ENCODE data around the gene TRAK2. TPM values are rescaled to one million over a fixed set of nuclear protein-coding genes. Genes with fewer than 3 reads are reported as not detected.
A peak's percentile ranks its signal among the peaks of the same experiment; 100 is the strongest.

The TRAK2 gene
- total and polyA plus RNA-seq, 2 of the 8 experiments (the other 6 are each of a cell fraction or from before 2014, with no cell fraction given), result 4.5 to 15.7 TPM

DNA sequence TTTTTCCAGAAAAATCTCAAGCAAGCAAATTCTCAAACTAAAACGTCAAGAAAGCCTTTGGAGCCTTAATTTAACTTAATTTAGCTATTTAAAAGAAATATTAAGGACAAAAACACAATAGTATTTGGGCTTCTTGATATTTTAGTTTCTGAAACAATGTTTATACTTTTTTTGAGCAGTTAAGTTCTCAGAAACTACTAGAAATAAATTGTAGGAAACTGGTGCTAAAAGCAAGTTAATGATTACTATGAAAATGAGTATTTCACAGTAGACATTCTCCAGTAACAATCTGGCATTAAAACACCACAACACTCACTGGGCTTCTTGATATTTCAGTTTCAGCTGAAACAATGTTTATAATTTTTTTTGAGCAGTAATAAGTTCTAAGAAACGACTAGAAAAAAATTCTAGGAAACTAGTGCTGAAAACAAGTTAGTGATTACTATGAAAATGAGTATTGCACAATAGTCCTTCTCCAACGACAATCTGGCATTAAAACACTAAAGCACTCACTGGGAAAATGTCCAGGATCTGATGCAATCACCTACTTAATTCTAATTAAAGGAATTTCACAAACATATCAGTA lies 45.1 kb downstream of the TRAK2 start:
- Histone ChIP-seq H2BK20ac (ENCODE audit: low read length) (no peak overlapping the region), H3K4me2 (ENCODE audit: insufficient read depth in 1 of 2, low read depth in 2 of 2, low read length in 2 of 2) (no peak overlapping the region), H4K8ac (ENCODE audit: extremely low read depth, insufficient read depth, low read length) (no peak overlapping the region), H4K20me1 (replicated peaks in 1 of 2; ENCODE audit: control insufficient read depth in 1 of 2, insufficient read depth in 2 of 2, low read length in 2 of 2) (peaks cover 0 to 2% of the 10 kb centered on the region in 2 experiments), H3K36me3 (ENCODE audit: control insufficient read depth in 2 of 4, insufficient read depth in 4 of 4, low read length in 3 of 4) (no peaks in the 10 kb centered on the region; a peak in 1 of 8 replicates), H3K27ac (ENCODE audit: low read depth, low read length) (no peak overlapping the region), H3K79me1 (ENCODE audit: low read depth, low read length) (no peaks in the 10 kb centered on the region), H3K4me3 (ENCODE audit: extremely low read depth in 1 of 4, insufficient read depth in 2 of 4, low read depth in 3 of 4, low read length in 4 of 4) (no peak overlapping the region), H4K5ac (ENCODE audit: insufficient read length, low read depth, low read length) (no peak overlapping the region), H3K9ac (replicated peaks in 1 of 4; ENCODE audit: extremely low read depth in 1 of 4, low read depth in 3 of 4, low read length in 3 of 4) (no peak overlapping the region), H2BK120ac (replicated peaks; ENCODE audit: low read depth, low read length) (no peak overlapping the region), H3K27me3 (replicated peaks in 1 of 4; ENCODE audit: control insufficient read depth in 3 of 4, extremely low read depth in 1 of 4, insufficient read depth in 3 of 4, low read length in 3 of 4) (no peaks in the 10 kb centered on the region), H3K4ac (replicated peaks; ENCODE audit: insufficient read length, low read depth, low read length) (no peak overlapping the region), H2AK5ac (ENCODE audit: low read depth, low read length) (no peak overlapping the region), H2BK5ac (ENCODE audit: low read depth, low read length) (no peak overlapping the region), H2BK12ac (ENCODE audit: low read depth, low read length) (no peak overlapping the region), H2AFZ (ENCODE audit: low read length) (no peak overlapping the region), H3K18ac (ENCODE audit: extremely low read depth, low read length) (no peak overlapping the region), H3K23me2 (ENCODE audit: low read depth, low read length) (no peaks in the 10 kb centered on the region), H4K91ac (replicated peaks; ENCODE audit: insufficient read length, low read length) (no peak overlapping the region), H3K56ac (replicated peaks; ENCODE audit: insufficient read length, low read depth, low read length) (no peak overlapping the region), H3K79me2 (ENCODE audit: control insufficient read depth in 1 of 2, insufficient read depth in 2 of 2, low read length in 2 of 2) (no peaks in the 10 kb centered on the region), H3K4me1 (replicated peaks in 1 of 4; ENCODE audit: control insufficient read depth in 3 of 4, insufficient read depth in 4 of 4, low read length in 3 of 4) (no peaks in the 10 kb centered on the region), H3K9me3 (ENCODE audit: insufficient read depth in 2 of 2, low read depth in 1 of 2, low read length in 1 of 2) (no peaks in the 10 kb centered on the region), H3K23ac (ENCODE audit: insufficient read length) (no peak overlapping the region), H2BK15ac (ENCODE audit: low read length) (no peak overlapping the region), H3K14ac (ENCODE audit: insufficient read length) (no peak overlapping the region)
- 84% methylated on average over 3 of the region's 3 CpGs; no CpG with 5 or more reads in 1 of the 2 experiments for WGBS, 2 experiments (ENCODE audit: extremely low coverage in 1 of 2, insufficient coverage in 1 of 2, insufficient read length in 1 of 2, insufficient replicate concordance in 2 of 2, low coverage in 1 of 2, low lambda C conversion rate in 2 of 2, missing lambda C conversion rate in 1 of 2)
- CTCF ChIA-PET (ENCODE audit: partially characterized antibody), result no interaction called here
- no peak for TF ChIP-seq POLR2A (IDR thresholded peaks at IDR 0.05; ENCODE audit: control extremely low read depth in 1 of 2, low read depth in 2 of 2, low read length in 2 of 2)
- peak; percentile 88; the same call in 1 of the 2 replicates for TF ChIP-seq CEBPB (IDR thresholded peaks at IDR 0.05; ENCODE audit: low read depth, low read length)
- POLR2A ChIA-PET (ENCODE audit: partially characterized antibody), result interaction anchor here (0.6 kb wide), 1 partner anchor 34 kb away, joined by 3 read pairs; no protein-coding TSS in a partner anchor
- DNase-seq (ENCODE audit: low read depth in 1 of 2, low spot score in 2 of 2), result no peak
- FAIRE-seq, result no peak

Measured in H1 (cell line).